RKO (cell line): ENCODE results near the gene SIX2.

Experiments used
- DNase-seq: peaks from one replicate; pipeline ENCODE4 v3.0.0-alpha.2; 2016; ENCODE audit warnings: low spot score

SIX2 gene

DNA sequence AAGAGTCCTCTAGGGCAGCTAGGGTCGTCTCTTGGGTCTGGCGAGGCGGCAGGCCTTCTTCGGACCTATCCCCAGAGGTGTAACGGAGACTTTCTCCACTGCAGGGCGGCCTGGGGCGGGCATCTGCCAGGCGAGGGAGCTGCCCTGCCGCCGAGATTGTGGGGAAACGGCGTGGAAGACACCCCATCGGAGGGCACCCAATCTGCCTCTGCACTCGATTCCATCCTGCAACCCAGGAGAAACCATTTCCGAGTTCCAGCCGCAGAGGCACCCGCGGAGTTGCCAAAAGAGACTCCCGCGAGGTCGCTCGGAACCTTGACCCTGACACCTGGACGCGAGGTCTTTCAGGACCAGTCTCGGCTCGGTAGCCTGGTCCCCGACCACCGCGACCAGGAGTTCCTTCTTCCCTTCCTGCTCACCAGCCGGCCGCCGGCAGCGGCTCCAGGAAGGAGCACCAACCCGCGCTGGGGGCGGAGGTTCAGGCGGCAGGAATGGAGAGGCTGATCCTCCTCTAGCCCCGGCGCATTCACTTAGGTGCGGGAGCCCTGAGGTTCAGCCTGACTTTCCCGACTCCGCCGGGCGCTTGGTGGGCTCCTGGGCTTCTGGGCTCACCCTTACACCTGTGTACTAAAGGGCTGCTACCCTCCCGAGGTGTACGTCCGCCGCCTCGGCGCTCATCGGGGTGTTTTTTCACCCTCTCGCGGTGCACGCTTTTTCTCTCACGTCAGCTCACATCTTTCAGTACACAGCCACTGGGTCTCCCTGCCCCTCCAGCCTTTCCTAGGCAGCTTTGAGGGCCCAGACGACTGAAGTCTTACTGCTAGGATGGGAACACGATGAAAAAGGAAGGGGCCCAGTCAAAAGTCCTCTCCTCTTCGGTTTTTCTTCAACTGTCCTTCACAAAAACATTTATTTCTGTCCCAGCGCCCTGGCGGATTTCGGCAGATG, 8.1 kb downstream of the SIX2 start:
- DNase-seq: no peak

DNA sequence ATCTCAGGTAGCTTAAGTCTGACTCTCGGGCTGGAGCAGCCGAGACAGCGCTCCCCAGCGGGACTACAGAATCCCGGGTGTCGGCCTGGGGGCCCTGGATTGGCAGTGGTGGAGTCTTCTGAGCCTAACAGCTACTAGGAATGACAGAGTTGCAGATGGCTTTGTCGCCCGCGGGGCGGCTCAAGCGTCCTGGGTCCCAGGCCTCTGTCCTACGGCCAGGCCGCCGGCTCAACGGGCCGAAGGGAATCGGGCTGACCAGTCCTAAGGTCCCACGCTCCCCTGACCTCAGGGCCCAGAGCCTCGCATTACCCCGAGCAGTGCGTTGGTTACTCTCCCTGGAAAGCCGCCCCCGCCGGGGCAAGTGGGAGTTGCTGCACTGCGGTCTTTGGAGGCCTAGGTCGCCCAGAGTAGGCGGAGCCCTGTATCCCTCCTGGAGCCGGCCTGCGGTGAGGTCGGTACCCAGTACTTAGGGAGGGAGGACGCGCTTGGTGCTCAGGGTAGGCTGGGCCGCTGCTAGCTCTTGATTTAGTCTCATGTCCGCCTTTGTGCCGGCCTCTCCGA, 8.8 kb downstream of the SIX2 start:
- no peak for DNase-seq

DNA sequence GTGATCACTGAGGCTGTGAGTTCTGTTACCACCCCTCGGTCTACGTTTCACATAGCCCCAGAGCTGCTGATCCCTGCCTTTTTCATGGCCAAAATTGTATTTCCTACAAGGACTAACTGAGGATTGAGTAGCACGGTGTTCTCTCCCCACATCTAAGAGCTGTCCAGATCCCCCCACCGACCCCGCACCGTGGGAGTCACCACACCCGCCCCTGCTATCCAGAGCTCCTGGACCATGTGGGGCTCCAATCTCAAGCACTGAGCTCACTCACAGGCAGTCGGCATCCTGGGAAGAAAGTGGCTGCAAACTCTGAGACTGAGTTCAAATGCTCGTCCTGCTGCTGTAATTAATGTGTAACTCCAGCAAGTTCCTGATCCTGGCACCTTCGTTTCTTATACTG, 9.7 kb downstream of the SIX2 start:
- no peak for DNase-seq

DNA sequence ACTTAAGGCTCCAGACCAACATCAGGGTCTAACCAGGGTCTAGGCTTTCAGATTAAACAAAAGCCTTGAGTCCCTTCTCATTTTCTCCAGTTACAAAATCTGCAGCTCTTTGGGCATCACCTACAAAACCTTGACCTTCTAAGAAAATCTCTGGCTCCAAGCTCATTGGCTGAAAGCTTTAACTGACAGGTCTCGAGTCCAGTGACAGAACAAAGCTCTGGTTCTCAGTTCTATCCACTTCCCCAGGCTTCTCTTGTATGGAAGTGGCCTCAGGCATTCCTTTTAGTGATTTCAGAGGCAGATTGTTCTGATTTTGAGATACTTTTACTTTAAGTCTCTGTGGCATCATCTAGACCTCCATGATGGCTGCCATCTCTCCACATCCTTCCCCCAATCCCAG, 11.3 kb downstream of the SIX2 start:
- no peak for DNase-seq

DNA sequence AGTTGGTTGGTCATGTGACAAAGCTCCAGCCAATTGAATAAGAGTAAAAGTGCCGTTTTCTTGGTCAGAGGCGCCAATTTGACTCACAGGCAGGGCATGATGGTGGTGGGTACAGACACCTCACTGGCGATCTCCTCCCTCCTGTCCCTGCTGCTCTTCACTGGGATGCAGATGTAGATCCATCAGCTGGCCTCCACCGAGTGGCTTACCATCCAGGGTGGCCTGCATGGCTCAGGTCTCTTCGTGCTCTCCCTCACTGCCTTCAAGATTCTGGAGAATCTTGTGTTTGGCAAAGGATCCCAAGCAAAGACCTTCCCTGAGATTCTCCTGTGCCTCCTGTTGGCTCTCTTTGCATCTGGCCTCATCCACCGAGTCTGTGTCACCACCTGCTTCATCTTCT, 12.9 kb downstream of the SIX2 start:
- DNase-seq: no peak

DNA sequence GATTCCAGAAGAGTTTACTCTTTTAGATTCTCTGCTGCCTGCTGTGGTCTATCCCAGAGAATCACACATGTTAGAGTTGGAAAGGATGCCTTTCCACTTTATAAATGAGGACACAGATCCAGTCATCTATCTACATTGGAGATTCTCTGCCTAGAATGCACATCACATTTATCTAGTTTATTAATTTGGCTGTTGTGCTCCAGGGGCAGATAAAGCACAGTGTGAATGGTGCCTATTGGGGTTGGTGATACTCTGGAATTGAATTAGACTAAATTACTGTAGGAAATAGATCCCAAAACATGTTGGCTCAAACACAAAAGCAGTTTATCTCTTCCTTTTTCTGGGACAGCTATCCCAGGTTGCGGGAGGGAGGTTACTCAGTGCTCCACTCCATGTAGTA, 14.9 kb downstream of the SIX2 start:
- DNase-seq: no peak

DNA sequence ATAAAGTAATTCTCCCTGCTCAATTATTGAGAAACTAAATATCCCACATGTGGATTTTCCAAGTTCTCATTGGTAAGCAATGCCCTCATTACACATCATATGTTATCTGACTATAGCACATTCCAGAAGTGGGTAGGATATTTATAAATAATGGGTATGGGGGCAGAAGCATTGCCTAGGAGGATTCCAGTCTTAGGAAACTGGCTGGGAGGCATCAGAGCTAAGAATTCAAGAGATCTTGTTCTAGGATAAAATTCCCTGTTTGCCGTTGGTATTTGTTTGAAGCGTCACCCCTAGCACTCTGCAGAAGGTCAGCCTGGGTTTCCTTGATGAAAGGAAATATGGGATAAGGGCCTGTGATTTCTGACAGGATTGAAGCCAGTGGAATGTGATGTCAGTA, 20.1 kb downstream of the SIX2 start:
- no peak for DNase-seq

DNA sequence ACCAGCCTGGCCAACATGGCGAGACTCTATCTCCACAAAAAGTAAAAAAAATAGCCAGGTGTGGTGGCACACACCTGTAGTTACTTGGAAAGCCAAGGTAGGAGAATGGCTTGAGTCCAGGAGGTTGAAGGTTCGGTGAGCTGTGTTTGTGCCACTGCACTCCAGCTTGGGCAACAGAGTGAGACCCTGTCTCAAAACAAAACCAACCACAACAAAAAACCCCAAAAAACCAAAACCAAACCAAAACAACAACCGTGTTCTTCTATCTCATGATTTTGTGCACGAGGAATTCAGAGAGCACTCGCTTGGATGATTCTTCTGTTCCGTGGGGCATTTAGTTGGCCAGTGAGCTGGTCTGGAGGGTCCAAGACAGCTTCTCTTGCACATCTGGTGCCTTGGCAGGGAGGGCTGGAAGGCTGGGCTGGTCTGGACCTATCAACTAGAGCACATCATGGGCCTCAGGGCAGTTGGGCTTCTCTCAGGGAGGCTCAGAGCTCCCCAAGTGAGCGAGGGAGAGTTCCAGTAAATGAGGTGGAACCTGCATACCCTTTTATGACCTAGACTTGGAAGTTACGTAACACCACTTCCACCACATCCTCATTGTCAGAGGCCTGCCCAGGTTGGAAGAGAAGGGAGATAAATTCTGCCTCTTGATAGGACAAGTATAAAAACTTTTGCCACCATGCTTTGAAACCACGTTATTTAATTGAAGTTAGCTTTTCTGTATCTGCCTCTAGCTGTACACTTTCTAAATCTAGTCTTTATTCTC, 25.2 kb downstream of the SIX2 start:
- no peak for DNase-seq

DNA sequence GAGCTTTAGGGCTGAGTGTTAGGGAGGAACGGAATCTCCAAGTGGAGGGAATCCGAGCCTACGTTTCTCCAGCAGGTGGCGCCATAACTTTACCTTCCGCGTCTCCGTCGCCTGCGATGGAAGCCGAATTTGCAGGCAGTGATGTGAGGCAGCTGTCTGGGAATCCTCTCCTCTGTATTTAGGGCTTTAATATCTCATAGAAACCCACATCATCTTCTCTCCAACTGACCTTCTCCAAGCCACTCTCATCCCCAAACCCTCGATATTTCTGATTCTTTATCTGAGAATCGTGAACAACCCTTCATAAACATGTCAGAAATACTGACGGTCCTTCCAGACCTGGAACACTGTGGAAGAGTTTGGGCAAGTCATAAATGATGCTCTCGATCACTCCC, 27.5 kb downstream of the SIX2 start:
- peak; percentile 62 for DNase-seq

DNA sequence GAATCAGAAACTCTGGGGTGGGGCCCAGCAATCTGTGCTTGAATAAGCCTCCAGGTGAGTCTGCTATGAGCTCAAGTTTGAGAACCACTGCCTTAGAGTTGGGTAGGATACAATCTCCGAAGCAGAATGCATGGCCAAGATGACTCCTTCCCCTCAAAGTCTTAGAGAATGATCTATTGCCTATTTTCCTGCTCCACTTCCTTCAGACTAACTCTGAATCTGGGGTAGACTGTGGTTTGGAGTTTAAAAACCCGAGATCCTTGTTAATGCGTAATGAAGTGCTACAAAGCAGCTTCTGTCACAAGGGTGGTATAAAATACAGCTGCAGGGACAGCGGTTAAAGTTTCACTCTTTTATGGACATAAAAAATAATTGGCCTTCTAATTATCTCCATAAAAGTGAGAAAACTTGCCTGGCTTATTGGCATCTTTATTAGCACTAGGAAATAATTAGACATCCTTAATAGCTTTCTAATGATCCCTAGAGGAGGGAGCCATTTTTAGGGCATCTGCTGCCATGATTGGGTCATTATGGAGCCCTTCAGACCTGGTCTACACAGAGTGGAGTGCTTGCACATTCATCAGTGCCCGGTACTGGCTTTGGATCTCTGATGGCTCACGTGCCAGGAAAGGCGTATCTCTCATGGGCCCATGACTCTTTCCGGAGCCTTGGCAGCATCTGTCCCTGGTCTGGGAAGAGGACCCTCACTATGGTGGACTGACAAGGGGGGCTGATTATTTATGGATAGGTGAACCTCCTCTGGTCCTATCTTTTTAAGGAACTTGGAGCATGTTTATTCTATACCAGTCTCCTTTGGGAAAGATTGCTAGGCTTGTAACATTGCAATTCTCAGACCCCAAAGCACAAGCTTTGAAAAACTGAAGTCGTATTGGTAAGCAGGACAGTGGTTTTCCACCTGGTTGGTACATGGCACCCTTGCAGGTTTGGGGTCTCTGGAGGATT, 28.2 kb downstream of the SIX2 start:
- DNase-seq: no peak

DNA sequence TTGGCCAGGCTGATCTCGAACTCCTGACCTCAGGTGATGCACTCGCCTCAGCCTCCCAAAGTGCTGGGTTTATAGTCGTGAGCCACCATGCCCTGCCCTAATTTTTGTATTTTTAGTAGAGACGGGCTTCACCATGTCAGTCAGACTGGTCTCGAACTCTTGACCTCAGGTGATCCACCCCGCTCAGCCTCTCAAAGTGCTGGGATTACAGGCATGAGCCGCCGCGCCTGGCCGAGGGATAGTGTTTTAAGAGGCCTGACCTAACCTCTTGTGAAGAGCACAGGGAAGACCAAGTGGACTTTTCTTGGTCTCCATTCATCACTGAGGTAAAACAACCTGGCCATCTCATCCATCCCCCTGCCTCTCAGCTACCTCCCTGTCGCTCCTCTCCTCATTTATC, 29.7 kb downstream of the SIX2 start:
- DNase-seq: no peak

DNA sequence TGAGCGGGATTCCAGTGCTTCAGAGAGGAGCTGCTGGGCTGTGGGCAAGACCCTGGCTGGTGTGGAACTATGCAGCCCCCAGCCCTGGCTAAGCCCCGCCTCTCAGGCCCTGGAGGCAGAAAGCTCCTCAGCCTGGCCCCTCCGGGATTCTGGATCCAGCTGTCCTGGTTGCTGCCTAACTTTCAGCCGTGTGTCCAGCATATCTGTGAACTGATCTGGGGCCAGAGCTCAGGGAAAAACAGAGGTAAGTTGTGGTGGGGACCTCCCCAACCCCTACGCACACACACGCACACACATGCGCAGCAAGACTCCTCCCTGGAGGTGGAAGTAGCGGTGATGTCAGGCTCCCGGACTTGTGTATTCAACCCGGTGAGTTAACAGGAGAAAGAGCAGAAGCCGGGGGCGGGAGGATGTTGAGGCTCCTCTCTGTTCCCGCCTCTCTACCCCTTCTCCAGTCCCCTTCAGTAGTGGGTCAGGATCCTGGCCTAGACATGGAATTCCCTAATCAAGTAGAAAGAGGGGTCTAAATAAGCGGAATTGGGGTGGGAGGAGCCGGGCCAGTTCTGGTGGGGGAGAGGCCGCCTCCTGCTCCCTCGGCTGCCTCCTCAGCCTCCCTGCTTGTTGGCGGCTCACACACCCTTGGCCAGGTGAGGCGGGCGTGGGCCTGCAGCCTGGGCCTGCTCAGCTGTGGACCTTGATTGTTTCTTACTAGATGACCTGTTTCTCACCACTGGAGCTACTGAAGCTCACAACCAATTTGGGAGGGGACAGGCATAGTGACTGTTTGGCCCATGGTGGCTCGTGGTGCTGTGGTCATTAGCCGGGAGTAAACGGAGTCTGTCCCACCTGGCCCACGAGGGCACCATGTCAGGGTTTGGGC, 33.4 kb downstream of the SIX2 start:
- DNase-seq: no peak

DNA sequence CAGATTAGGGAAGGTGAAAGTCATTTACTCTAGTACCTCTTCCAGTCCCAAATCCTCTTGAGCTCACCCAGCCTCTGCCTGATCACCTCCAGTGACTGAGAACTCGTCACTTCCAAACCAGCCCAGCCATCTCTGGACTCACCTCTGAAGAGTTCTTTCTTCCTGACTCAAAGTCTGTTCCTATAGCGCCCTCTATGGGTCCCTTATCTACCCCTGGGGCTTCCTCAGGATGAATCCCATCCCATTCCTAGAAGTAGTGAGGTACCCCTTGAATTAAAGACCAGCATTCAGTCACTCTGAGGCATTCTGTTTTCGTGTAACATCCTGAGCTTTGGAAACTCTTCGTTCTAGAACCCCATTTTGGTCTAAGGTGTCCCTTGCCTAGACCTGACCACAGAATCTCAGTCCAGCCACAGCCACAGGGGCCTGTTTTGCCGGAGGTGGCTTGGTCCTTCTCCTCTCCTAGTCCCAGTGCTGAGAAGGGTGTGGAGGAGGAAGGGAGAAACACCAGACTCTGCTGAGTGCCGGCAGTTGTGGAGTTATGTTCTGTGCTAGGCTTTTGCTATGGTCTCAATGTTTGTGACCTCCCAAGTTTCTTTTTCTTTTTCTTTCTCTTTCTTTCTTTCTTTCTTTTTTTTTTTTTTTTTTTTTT, 35.1 kb downstream of the SIX2 start:
- DNase-seq: peak; percentile 68

DNA sequence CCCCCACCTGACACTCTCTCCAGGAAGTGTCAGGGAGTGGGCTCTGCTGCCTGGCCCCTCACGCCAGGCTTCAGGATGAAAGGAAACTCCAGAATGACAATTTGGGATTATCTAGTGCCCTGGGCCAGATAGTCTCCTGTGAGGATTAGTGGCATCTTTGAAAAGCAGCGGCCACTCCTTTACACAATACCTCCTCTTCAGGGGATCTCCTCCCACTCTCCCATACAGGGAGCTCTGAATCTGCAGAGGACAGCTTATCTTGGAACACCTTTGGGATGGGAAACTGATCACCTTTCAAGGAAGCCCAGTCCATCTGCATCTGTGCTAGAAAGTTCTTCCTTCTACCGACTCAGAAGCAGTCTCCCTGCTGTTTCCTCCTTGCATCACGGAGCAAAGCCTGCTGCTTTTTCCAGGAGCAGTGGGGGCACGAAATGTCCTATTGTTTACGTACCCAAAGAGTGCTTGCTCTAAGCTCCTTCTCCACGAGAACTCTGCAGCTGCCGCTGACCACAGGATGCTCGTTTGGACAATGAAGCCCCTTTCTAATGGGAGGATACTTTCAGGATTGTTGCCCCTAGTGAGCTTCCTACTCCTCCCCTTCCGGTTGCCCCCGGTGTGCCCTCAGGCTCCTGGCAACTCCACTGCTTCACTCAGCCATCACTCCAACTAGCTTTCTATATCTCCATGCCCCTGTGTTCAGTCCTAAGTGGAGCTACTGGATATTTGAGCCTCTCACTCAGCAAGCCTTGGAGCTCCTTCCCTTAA, 36.3 kb downstream of the SIX2 start:
- DNase-seq: no peak

DNA sequence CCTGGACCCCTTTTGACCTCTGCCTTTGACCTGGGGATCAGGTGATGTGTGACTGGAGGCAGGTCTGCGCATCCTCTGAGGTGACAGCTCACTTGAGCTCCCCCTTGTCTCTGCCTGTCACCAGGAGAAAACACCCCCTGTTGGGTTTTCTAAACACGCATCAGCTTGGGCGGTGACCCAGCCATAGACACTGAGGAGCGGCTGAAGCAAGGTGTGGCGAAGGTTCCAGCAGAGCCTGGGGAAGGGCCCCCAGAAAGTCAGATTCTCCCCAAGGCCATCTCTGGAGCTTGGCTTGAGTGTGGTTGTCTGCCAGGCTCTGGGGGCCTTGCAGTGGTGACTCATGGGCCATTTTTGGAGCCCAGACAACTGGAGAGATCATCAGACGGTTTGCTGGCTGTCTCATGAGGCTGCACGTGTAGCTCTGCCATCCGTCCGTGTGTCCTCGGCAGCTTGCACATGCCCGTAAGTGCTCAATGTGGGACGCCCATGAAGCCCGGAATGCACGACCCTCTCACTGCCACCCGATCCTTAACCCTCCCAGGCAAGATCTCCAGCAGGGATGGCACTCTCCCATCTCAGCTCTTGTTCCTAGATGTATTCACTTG, 38.3 kb downstream of the SIX2 start:
- DNase-seq: no peak

DNA sequence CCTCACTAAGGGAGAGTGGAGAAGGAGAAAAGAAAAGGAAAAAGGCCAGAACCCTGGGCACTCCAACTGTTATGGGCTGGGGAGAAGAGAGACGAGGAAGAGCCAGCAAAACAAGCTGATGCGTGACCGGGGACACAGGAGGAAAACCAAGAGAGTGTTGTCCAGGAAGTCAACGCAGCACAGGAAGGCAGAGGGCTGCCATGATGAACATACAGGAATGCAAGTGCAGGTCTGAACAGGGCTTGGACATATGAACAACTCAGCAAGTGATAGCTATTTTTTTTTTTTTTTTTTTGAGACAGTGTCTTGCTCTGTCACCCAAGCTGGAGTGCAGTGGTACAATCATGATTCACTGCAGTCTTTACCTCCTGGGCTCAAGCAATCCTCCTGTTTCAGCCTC, 39.3 kb downstream of the SIX2 start:
- no peak for DNase-seq

DNA sequence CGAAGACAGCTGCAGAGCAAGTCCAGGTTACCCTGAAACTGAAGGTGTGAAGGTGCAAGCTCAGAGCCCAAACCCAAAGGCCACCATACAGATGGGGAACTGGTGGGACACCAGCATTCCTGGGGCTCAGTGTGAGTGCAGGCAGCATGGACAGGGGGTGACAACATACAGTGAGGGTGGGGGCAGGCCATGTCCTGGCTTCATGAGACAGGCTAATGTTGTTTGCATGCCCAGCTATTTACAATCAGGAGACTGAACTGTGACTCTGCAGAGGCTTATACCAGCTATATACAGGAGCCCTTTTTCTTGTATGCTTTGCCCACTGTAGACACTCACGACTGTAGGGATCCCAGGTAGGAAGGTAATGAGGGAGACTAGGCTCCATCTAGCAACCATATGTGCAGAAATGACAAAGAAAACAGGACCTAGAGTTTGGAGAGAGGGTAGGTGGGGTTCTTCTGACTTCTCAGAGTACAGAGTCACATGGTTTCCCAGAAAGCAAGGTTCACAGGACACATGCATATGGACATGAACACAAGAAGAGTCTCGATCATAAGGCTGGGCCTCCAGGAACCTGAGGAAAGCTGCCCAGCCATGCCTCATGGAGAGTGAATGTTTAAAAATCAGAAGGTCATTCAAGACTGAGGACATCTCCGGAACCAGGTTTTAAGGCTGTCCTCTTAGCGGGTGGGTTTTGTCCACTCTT, 41.4 kb downstream of the SIX2 start:
- no peak for DNase-seq

DNA sequence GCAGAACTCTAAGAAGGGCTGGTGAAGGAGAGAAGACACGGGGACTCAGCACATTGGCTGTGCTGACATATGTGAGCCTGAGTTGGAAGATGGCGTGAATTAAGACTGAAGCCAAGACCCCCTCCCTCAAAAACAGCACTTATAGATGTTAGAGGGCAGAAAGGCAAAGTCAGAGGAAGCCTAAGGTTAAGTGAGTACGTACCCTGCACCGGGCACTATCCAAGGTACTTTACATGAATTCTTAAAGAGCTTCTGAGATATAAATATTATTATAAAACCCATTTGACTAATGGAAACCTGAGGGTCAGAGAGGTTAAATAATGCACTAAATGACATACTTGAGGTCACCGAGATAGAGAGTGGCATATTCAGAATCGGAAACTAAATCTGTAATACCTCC, 42.2 kb downstream of the SIX2 start:
- DNase-seq: no peak

DNA sequence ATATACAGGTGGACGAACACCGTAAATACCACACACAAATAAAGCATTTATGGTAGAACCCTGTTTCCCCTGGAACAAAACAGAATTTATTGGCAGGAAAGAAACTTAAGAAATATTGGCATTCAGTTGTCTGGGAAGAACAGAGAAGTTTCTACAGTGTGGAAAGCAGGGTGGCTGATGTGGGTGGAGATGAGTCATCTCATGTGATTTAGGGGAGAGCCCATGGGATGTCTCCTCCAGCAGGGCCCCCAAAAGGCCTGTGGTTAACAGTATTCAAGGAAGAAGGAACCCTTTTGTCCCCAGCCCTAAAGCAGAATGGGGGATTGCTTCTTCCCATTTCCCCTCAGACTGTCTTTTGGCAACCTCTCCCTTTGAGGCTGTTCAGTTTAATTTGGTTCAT, 43.6 kb downstream of the SIX2 start:
- no peak for DNase-seq
